Fibroblast of villous mesenchyme (primary cell): ENCODE data around the gene LMBRD1. TPM values are rescaled to one million over a fixed set of nuclear protein-coding genes. Genes with fewer than 3 reads are reported as not detected.

Source experiments
- DNase-seq: peaks from one replicate; pipeline ENCODE4 v3.0.0-alpha.2; 2010; ENCODE audit warnings: low read depth
- H3K4me3 ChIP-seq: 2 replicates; pipeline ENCODE4 v1.5.1; 2011; ENCODE audit warnings: low read depth, mild to moderate bottlenecking, low read length
- CTCF ChIP-seq: IDR thresholded peaks from 2 replicates; pipeline ENCODE4 v1.5.1; 2012; ENCODE audit warnings: low read depth, mild to moderate bottlenecking, low read length; ENCODE audit not compliant: insufficient read depth
- total RNA-seq: library from RNA; depleted of rRNA; stranded (reverse); fragments of >200 nt; gene quantifications from 2 replicates; pipeline ENCODE4 v1.2.3, GENCODE V29; 2012

The LMBRD1 gene
- total RNA-seq, 1 donor = 28.5 TPM

- TF ChIP-seq CTCF = no peak
- no peak overlapping the region for H3K4me3 ChIP-seq
- no peak for DNase-seq
These were observed 169.2 kb downstream of the LMBRD1 start for GRCh38 chr6:69627625-69628024.

GRCh38 chr6:69624944-69625343 is 171.9 kb downstream of the LMBRD1 start:
- no peak for TF ChIP-seq CTCF
- H3K4me3 ChIP-seq = no peak overlapping the region
- no peak for DNase-seq

Other genes with a start within 250 kb of the LMBRD1 start
- 0.32 and 1.3 TPM in 2 replicates for gene COL19A1, start 69.5 kb upstream of the LMBRD1 start, total RNA-seq